ENCODE results near the gene GFPT2. TPM values are rescaled to one million over a fixed set of nuclear protein-coding genes. Genes with fewer than 3 reads are reported as not detected.

GFPT2 gene
- total RNA-seq, 1 experiment from 2014 or later: 0.82 TPM

DNA sequence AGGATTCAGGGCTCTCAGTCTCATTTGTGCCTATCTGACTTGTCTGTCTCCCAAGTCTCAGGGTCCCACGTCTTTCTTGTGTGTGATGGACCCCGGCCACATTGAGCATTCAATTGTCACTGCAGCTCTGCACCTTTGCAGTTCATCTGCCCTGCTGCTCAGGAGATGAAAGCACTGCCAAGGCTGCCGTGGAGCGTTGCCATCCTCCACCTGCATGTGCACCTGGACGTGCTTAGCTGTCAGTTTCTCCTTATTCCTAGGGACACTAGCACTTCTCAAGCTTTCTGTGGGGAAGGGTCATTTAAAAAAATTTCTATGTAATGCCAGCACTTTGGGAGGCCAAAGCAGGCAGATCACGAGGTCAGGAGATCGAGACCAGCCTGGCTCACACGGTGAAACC is 22.8 kb upstream of the GFPT2 start:
- Histone ChIP-seq H3K9me3 (ENCODE audit: low read depth, low read length, poor library complexity, severe bottlenecking) (no peaks in the 10 kb centered on the region), H3K27ac (ENCODE audit: low read depth, low read length, poor library complexity, severe bottlenecking) (no peak overlapping the region), H3K36me3 (ENCODE audit: insufficient read depth, low read length, poor library complexity, severe bottlenecking) (no peaks in the 10 kb centered on the region), H3K4me3 (ENCODE audit: low read depth, low read length, poor library complexity, severe bottlenecking) (no peak overlapping the region), H3K4me1 (ENCODE audit: insufficient read depth, low read length, poor library complexity, severe bottlenecking) (no peaks in the 10 kb centered on the region), H3K27me3 (replicated peaks; ENCODE audit: insufficient read depth, low read depth, low read length, poor library complexity) (no peaks in the 10 kb centered on the region)
- no TSS peak for BruUV-seq (replicated peaks)
- TF ChIP-seq CTCF (conservative IDR thresholded peaks at IDR 0.05; ENCODE audit: low read depth, low read length) (no peak), EZH2 (IDR thresholded peaks at IDR 0.05; ENCODE audit: borderline replicate concordance, low read depth, low read length, poor library complexity, severe bottlenecking) (no peak)
- ChIA-PET CTCF (no interaction called here), POLR2A (ENCODE audit: low non-redundant PET) (no interaction called here)
- intact Hi-C loops (cut with micrococcal nuclease; ENCODE audit: unreplicated experiment): no loop called here
- no peak for DNase-seq (ENCODE audit: low spot score)

GRCh38 chr5:180375291-180375690 is 22.2 kb upstream of the GFPT2 start:
- DNase-seq (ENCODE audit: low spot score): no peak
- intact Hi-C loops (cut with micrococcal nuclease; ENCODE audit: unreplicated experiment): no loop called here
- CTCF ChIA-PET: no interaction called here
- no peak overlapping the region for H3K27ac ChIP-seq (ENCODE audit: low read depth, low read length, poor library complexity, severe bottlenecking)
- BruUV-seq (replicated peaks): no TSS peak
- H3K4me3 ChIP-seq (ENCODE audit: low read depth, low read length, poor library complexity, severe bottlenecking): no peak overlapping the region
- no peaks in the 10 kb centered on the region for H3K36me3 ChIP-seq (ENCODE audit: insufficient read depth, low read length, poor library complexity, severe bottlenecking)
- no peaks in the 10 kb centered on the region for H3K4me1 ChIP-seq (ENCODE audit: insufficient read depth, low read length, poor library complexity, severe bottlenecking)
- POLR2A ChIA-PET (ENCODE audit: low non-redundant PET): no interaction called here
- TF ChIP-seq EZH2 (IDR thresholded peaks at IDR 0.05; ENCODE audit: borderline replicate concordance, low read depth, low read length, poor library complexity, severe bottlenecking): no peak
- no peak for TF ChIP-seq CTCF (conservative IDR thresholded peaks at IDR 0.05; ENCODE audit: low read depth, low read length)
- H3K27me3 ChIP-seq (replicated peaks; ENCODE audit: insufficient read depth, low read depth, low read length, poor library complexity): no peaks in the 10 kb centered on the region
- H3K9me3 ChIP-seq (ENCODE audit: low read depth, low read length, poor library complexity, severe bottlenecking): no peaks in the 10 kb centered on the region

GRCh38 chr5:180373870-180374269 is 20.7 kb upstream of the GFPT2 start:
- POLR2A ChIA-PET (ENCODE audit: low non-redundant PET): no interaction called here
- CTCF ChIA-PET: no interaction called here
- no peak for DNase-seq (ENCODE audit: low spot score)
- TF ChIP-seq CTCF (conservative IDR thresholded peaks at IDR 0.05; ENCODE audit: low read depth, low read length): no peak
- no peak for TF ChIP-seq EZH2 (IDR thresholded peaks at IDR 0.05; ENCODE audit: borderline replicate concordance, low read depth, low read length, poor library complexity, severe bottlenecking)
- Histone ChIP-seq H3K36me3 (ENCODE audit: insufficient read depth, low read length, poor library complexity, severe bottlenecking) (no peaks in the 10 kb centered on the region), H3K27me3 (replicated peaks; ENCODE audit: insufficient read depth, low read depth, low read length, poor library complexity) (no peaks in the 10 kb centered on the region), H3K4me3 (ENCODE audit: low read depth, low read length, poor library complexity, severe bottlenecking) (no peak overlapping the region), H3K27ac (ENCODE audit: low read depth, low read length, poor library complexity, severe bottlenecking) (no peak overlapping the region), H3K4me1 (ENCODE audit: insufficient read depth, low read length, poor library complexity, severe bottlenecking) (no peaks in the 10 kb centered on the region), H3K9me3 (ENCODE audit: low read depth, low read length, poor library complexity, severe bottlenecking) (no peaks in the 10 kb centered on the region)
- intact Hi-C loops (cut with micrococcal nuclease; ENCODE audit: unreplicated experiment): no loop called here
- no TSS peak for BruUV-seq (replicated peaks)

All from A673 (cell line).